Measurements from ENCODE around the gene AGK.
"Not testable (repeated sequence)": the region's sequence is repeated elsewhere in the genome, so short reads cannot be mapped to it uniquely, and the experiment has no call there.

AGK gene

GRCh38 chr7:141557360-141557759 lies 6.2 kb downstream of the AGK start:
- H3K9ac ChIP-seq (ENCODE audit: low read depth, low read length) = no peak overlapping the region
- WGBS = 93% methylated on average over 3 of the region's 3 CpGs
- no peaks in the 10 kb centered on the region for H3K27me3 ChIP-seq (ENCODE audit: insufficient read depth, low read length)
- H3K4me3 ChIP-seq (ENCODE audit: low read length) = no peak overlapping the region
- H3K4me1 ChIP-seq (ENCODE audit: insufficient read depth, low read length) = no peaks in the 10 kb centered on the region
- peaks cover 3% of the 10 kb centered on the region; the same call in 1 of the 2 replicates for H3K9me3 ChIP-seq (ENCODE audit: insufficient read depth, low read depth, low read length)
- H3K27ac ChIP-seq (ENCODE audit: low read depth, low read length) = no peak overlapping the region
- H3K36me3 ChIP-seq (ENCODE audit: insufficient read depth, low read length) = peaks cover 39% of the 10 kb centered on the region

- H3K4me3 ChIP-seq (ENCODE audit: low read length); H3K27me3 ChIP-seq (ENCODE audit: insufficient read depth, low read length); H3K27ac ChIP-seq (ENCODE audit: low read depth, low read length); H3K9ac ChIP-seq (ENCODE audit: low read depth, low read length); H3K4me1 ChIP-seq (ENCODE audit: insufficient read depth, low read length); H3K9me3 ChIP-seq (ENCODE audit: insufficient read depth, low read depth, low read length): not testable (repeated sequence)
- 94% methylated on average over 11 of the region's 11 CpGs for WGBS
- H3K36me3 ChIP-seq (ENCODE audit: insufficient read depth, low read length) = peaks cover 39% of the 10 kb centered on the region
Measured at GRCh38 chr7:141557831-141558531, 6.8 kb downstream of the AGK start.

GRCh38 chr7:141558544-141559183 lies 7.5 kb downstream of the AGK start:
- Histone ChIP-seq H3K4me1 (ENCODE audit: insufficient read depth, low read length) (peaks cover 3% of the 10 kb centered on the region; the same call in 1 of the 2 replicates), H3K27me3 (ENCODE audit: insufficient read depth, low read length) (no peaks in the 10 kb centered on the region), H3K9ac (ENCODE audit: low read depth, low read length) (no peak overlapping the region), H3K9me3 (ENCODE audit: insufficient read depth, low read depth, low read length) (peaks cover 3% of the 10 kb centered on the region; the same call in 1 of the 2 replicates), H3K4me3 (ENCODE audit: low read length) (no peak overlapping the region), H3K27ac (ENCODE audit: low read depth, low read length) (no peak overlapping the region), H3K36me3 (ENCODE audit: insufficient read depth, low read length) (peaks cover 39% of the 10 kb centered on the region)
- WGBS = 100% methylated on average over 3 of the region's 3 CpGs

GRCh38 chr7:141559961-141560360 lies 8.8 kb downstream of the AGK start:
- Histone ChIP-seq H3K9ac (ENCODE audit: low read depth, low read length) (no peak overlapping the region), H3K36me3 (ENCODE audit: insufficient read depth, low read length) (peaks cover 44% of the 10 kb centered on the region), H3K4me3 (ENCODE audit: low read length) (no peak overlapping the region), H3K4me1 (ENCODE audit: insufficient read depth, low read length) (peaks cover 9% of the 10 kb centered on the region), H3K27me3 (ENCODE audit: insufficient read depth, low read length) (no peaks in the 10 kb centered on the region), H3K27ac (ENCODE audit: low read depth, low read length) (no peak overlapping the region), H3K9me3 (ENCODE audit: insufficient read depth, low read depth, low read length) (peaks cover 3% of the 10 kb centered on the region; the same call in 1 of the 2 replicates)
- WGBS = 96% methylated on average over 1 of the region's 1 CpG

- H3K36me3 ChIP-seq (ENCODE audit: insufficient read depth, low read length) = peaks cover 37% of the 10 kb centered on the region
- H3K27ac ChIP-seq (ENCODE audit: low read depth, low read length) = no peak overlapping the region
- no peaks in the 10 kb centered on the region for H3K27me3 ChIP-seq (ENCODE audit: insufficient read depth, low read length)
- H3K4me3 ChIP-seq (ENCODE audit: low read length) = no peak overlapping the region
- 97% methylated on average over 5 of the region's 5 CpGs for WGBS
- H3K9ac ChIP-seq (ENCODE audit: low read depth, low read length) = no peak overlapping the region
- H3K9me3 ChIP-seq (ENCODE audit: insufficient read depth, low read depth, low read length) = peaks cover 3% of the 10 kb centered on the region; the same call in 1 of the 2 replicates
- H3K4me1 ChIP-seq (ENCODE audit: insufficient read depth, low read length) = peaks cover 9% of the 10 kb centered on the region
Measured at GRCh38 chr7:141562036-141562435, 10.8 kb downstream of the AGK start.

- no peak overlapping the region for H3K9ac ChIP-seq (ENCODE audit: low read depth, low read length)
- H3K27me3 ChIP-seq (ENCODE audit: insufficient read depth, low read length) = no peaks in the 10 kb centered on the region
- H3K27ac ChIP-seq (ENCODE audit: low read depth, low read length) = no peak overlapping the region
- 96% methylated on average over 5 of the region's 5 CpGs for WGBS
- peaks cover 35% of the 10 kb centered on the region for H3K36me3 ChIP-seq (ENCODE audit: insufficient read depth, low read length)
- H3K9me3 ChIP-seq (ENCODE audit: insufficient read depth, low read depth, low read length) = peaks cover 3% of the 10 kb centered on the region; the same call in 1 of the 2 replicates
- no peak overlapping the region for H3K4me3 ChIP-seq (ENCODE audit: low read length)
- H3K4me1 ChIP-seq (ENCODE audit: insufficient read depth, low read length) = peaks cover 9% of the 10 kb centered on the region
Measured at GRCh38 chr7:141562543-141562942, 11.3 kb downstream of the AGK start.

- Histone ChIP-seq H3K27ac (ENCODE audit: low read depth, low read length) (no peak overlapping the region), H3K36me3 (ENCODE audit: insufficient read depth, low read length) (peaks cover 35% of the 10 kb centered on the region), H3K9ac (ENCODE audit: low read depth, low read length) (no peak overlapping the region), H3K27me3 (ENCODE audit: insufficient read depth, low read length) (no peaks in the 10 kb centered on the region), H3K4me1 (ENCODE audit: insufficient read depth, low read length) (peaks cover 9% of the 10 kb centered on the region), H3K4me3 (ENCODE audit: low read length) (no peak overlapping the region), H3K9me3 (ENCODE audit: insufficient read depth, low read depth, low read length) (peaks cover 3% of the 10 kb centered on the region; the same call in 1 of the 2 replicates)
- 89% methylated on average over 2 of the region's 2 CpGs for WGBS
Measured at GRCh38 chr7:141562972-141563371, 11.8 kb downstream of the AGK start.

GRCh38 chr7:141563956-141564623 lies 12.9 kb downstream of the AGK start:
- Histone ChIP-seq H3K4me3 (ENCODE audit: low read length) (no peak overlapping the region), H3K36me3 (ENCODE audit: insufficient read depth, low read length) (peaks cover 27% of the 10 kb centered on the region), H3K9me3 (ENCODE audit: insufficient read depth, low read depth, low read length) (peaks cover 3% of the 10 kb centered on the region; the same call in 1 of the 2 replicates), H3K27me3 (ENCODE audit: insufficient read depth, low read length) (no peaks in the 10 kb centered on the region), H3K4me1 (ENCODE audit: insufficient read depth, low read length) (peaks cover 9% of the 10 kb centered on the region), H3K9ac (ENCODE audit: low read depth, low read length) (no peak overlapping the region), H3K27ac (ENCODE audit: low read depth, low read length) (no peak overlapping the region)
- 83% methylated on average over 2 of the region's 2 CpGs for WGBS

- Histone ChIP-seq H3K27me3 (ENCODE audit: insufficient read depth, low read length) (no peaks in the 10 kb centered on the region), H3K4me3 (ENCODE audit: low read length) (no peak overlapping the region), H3K27ac (ENCODE audit: low read depth, low read length) (no peak overlapping the region), H3K9me3 (ENCODE audit: insufficient read depth, low read depth, low read length) (no peaks in the 10 kb centered on the region), H3K36me3 (ENCODE audit: insufficient read depth, low read length) (peaks cover 23% of the 10 kb centered on the region), H3K9ac (ENCODE audit: low read depth, low read length) (no peak overlapping the region), H3K4me1 (ENCODE audit: insufficient read depth, low read length) (peaks cover 13% of the 10 kb centered on the region)
- 100% methylated on average over 1 of the region's 1 CpG for WGBS
Measured at GRCh38 chr7:141567432-141567831, 16.2 kb downstream of the AGK start.

GRCh38 chr7:141568227-141568626 lies 17.0 kb downstream of the AGK start:
- Histone ChIP-seq H3K4me3 (ENCODE audit: low read length) (no peak overlapping the region), H3K9ac (ENCODE audit: low read depth, low read length) (no peak overlapping the region), H3K4me1 (ENCODE audit: insufficient read depth, low read length) (peaks cover 10% of the 10 kb centered on the region), H3K27me3 (ENCODE audit: insufficient read depth, low read length) (no peaks in the 10 kb centered on the region), H3K27ac (ENCODE audit: low read depth, low read length) (no peak overlapping the region), H3K9me3 (ENCODE audit: insufficient read depth, low read depth, low read length) (no peaks in the 10 kb centered on the region), H3K36me3 (ENCODE audit: insufficient read depth, low read length) (peaks cover 23% of the 10 kb centered on the region)
- 97% methylated on average over 4 of the region's 4 CpGs for WGBS

GRCh38 chr7:141571059-141571458 lies 19.8 kb downstream of the AGK start:
- H3K4me3 ChIP-seq (ENCODE audit: low read length) = no peak overlapping the region
- 95% methylated on average over 1 of the region's 1 CpG for WGBS
- no peaks in the 10 kb centered on the region for H3K27me3 ChIP-seq (ENCODE audit: insufficient read depth, low read length)

More at GRCh38 chr7:141571059-141571458, 19.8 kb downstream of the AGK start:
- Histone ChIP-seq H3K9me3 (ENCODE audit: insufficient read depth, low read depth, low read length) (peaks cover 15% of the 10 kb centered on the region), H3K9ac (ENCODE audit: low read depth, low read length) (no peak overlapping the region), H3K4me1 (ENCODE audit: insufficient read depth, low read length) (0 out of 2 replicates have a peak, but pooled peaks cover 4% of the 10 kb centered on the region), H3K36me3 (ENCODE audit: insufficient read depth, low read length) (peaks cover 23% of the 10 kb centered on the region), H3K27ac (ENCODE audit: low read depth, low read length) (no peak overlapping the region)
